ENCODE results near the gene DIDO1.
A peak's percentile ranks its signal among the peaks of the same experiment; 100 is the strongest.

DIDO1 gene

GRCh38 chr20:62911701-62912280 is 14.5 kb downstream of the DIDO1 start:
- no peak for DNase-seq

- DNase-seq = no peak
Measured at GRCh38 chr20:62910777-62911497, 15.4 kb downstream of the DIDO1 start.

DNA sequence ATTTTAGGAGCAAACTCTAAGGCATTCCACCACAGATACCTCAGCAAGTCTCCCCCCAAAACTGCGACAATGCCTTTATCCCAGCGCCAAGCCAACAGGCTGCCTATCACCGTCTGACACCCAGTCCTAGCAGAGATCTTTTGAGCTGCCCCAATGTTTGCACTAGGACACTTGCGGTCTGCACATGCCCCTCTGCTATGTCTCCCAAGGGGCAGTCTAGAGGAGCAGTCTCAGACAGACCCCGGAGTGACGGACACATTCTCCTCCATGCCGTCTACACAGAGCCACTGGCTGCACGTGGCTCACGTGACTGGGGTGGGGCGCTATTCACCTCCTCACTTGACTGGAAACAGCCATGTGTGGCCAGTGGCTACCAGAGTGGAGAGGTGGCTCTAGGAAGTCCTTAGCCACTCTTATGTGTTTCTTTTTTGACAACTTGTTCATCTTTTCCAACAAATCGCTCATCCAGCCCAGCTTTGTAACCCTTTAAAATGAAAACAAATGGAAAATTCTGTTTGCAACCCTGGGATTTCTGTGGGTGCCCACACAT is 16.0 kb downstream of the DIDO1 start:
- DNase-seq = no peak

DNA sequence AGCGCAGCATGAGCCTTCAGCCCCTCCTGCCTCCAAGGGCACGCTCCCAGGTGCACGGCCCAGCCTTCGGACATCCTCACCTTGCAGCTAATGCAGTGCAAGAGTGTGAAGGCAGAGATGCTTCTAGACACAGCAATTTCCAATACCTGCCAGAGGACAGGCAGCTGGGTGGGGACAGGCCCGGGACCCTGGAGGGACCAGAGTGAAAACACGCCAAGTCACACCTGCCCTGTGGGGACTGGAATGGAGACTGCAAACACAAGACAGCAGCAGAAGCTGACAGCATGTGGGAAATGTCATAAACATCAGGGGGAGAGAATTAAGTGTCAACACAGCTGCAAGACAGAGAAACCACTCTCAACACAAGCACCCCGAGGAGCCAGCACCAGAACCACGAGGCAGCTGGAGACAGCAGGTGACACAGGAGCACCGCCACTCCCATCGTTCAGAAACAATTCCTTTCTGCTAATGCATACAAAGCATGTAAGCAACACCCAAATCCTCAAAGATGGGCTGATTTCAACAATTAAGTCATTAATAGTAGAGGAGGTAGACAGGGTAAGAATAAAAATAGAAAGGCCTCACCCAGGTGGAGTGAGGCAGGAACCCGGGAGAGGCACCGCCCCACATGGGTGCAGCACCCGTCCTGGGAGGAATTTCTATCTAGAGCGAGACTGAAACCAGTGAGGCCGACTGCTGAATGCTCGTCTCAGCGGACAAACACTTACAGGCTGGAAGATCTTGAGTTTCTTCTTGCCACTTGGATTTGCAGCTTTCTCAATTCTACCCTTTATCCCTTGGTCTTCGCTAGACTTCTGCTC is 17.1 kb downstream of the DIDO1 start:
- peak in 1 of 51 donors; percentile 46 for DNase-seq

GRCh38 chr20:62907384-62908317 is 18.7 kb downstream of the DIDO1 start:
- DNase-seq = no peak

DNA sequence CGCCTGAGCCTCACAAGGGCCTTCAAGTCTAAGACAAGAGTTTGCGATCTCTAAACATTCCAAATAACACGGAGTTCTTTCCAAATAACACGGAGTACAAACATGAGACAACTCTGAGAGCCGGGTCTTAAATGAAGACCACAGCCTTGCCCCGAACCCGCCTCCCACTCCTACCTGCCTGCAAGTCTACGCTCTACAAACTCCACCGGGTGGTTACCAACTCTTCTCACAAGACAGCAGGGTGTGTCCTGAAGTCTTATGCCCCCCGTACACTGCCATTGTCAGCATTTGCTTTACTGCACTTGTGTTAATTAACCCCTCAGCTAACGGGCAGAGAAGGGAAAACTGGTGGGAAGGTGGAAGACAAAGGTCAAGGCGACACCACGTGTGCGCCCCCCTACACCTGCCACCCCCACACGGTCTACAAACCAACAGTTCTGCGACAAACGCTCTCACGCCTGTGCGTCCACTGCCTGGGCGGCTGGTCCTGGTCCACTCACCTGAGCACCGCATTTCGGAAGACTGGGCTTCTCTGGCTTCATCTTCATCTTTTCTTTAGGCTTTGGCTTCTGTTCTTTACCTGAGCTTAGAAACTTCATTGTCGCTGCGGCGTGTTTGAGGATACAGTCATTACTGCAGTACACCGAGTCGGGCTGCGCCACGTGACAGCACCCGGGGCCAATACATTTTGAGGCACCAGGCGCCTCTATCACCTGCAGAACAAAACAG is 19.5 kb downstream of the DIDO1 start:
- DNase-seq = no peak

DNA sequence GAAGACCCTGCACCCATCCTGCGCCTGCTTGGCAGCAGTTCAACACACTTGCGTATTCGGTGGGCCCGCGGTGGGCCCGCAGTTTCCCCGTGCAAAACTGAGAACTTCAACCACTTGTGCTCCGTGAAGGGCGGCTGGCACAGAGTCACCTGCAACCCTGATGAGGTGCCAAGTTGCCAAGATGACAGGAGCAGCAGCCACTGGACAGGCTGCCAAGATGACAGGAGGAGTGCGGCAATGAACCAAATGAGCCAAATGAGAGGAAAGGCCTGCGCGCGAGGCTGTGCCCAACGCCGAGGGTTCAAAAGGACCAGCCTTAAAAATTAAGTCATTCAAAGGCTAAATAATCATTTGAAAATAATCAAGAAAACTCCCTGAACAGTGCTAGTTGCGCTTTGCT is 20.1 kb downstream of the DIDO1 start:
- peak in 2 of 51 donors; percentile 16 to 22 for DNase-seq

DNA sequence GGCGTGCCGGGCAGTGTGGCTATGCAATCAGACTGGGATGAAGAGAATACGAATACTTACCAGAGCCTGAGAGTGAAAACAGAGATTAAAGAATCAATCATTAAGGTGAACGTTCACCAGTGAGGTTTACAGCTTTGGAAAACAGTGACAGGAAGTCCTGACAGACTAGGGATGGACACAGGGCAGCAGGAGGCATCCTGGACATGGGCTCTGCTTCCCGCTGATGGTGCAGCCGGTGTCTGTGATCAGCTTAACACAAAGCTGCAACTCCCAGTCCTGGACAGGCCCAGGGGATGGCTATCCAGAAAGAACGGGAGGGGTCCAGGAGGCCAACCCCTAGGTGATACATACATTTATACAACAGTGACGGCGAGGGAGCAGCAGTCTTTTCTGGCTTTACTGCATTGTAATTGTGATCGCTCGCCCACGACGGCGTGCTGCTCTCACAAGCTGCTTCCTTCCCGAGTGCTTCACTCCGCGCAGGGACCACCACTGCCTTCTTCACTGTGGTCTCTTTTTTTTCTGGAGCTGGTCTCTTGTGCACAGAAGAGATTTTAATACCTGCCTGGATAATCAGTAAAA is 20.7 kb downstream of the DIDO1 start:
- no peak for DNase-seq

DNA sequence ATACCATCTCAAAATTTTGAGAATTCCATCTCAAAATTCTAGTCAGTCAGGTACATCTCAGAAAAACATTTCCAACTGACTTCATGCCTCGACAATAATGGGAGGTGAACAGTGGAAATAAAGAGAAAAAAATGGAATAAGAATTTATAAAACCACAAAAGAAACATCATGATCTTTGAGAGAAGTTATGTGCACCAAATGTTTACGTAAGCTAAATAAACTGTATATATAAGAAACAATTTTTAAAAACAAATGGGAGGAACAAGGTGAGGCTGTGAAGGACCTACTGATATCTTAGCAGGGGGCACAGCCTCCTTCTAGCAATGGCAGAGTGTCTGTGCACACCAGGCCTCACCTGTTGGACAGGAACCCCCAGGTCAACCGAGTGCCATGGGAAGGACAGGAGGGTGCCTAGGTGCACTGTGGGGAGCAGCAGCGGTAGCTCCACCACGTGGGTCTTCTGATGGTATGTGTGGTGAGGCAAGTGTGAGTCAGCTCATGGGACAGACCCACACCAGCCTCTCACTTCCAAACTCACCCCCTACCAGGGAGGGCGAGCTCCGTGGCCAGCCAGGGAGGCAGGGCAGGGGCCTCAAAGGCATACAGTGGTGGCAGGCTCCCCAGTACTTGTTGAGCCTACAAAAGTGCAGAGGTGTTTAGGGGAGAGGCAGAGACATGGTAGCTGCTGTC is 23.2 kb downstream of the DIDO1 start:
- no peak for DNase-seq

- no peak for DNase-seq
Measured at GRCh38 chr20:62901891-62902290, 24.4 kb downstream of the DIDO1 start.

- no peak for DNase-seq
Measured at GRCh38 chr20:62900692-62901584, 25.4 kb downstream of the DIDO1 start.

GRCh38 chr20:62900052-62900691 is 26.1 kb downstream of the DIDO1 start:
- peak in 46 of 51 donors; percentile 8 to 82 (median 64) for DNase-seq

GRCh38 chr20:62899633-62900051 is 26.7 kb downstream of the DIDO1 start:
- peak in 4 of 51 donors; percentile 9 to 51 (median 15) for DNase-seq

GRCh38 chr20:62898970-62899632 is 27.2 kb downstream of the DIDO1 start:
- DNase-seq = no peak

DNA sequence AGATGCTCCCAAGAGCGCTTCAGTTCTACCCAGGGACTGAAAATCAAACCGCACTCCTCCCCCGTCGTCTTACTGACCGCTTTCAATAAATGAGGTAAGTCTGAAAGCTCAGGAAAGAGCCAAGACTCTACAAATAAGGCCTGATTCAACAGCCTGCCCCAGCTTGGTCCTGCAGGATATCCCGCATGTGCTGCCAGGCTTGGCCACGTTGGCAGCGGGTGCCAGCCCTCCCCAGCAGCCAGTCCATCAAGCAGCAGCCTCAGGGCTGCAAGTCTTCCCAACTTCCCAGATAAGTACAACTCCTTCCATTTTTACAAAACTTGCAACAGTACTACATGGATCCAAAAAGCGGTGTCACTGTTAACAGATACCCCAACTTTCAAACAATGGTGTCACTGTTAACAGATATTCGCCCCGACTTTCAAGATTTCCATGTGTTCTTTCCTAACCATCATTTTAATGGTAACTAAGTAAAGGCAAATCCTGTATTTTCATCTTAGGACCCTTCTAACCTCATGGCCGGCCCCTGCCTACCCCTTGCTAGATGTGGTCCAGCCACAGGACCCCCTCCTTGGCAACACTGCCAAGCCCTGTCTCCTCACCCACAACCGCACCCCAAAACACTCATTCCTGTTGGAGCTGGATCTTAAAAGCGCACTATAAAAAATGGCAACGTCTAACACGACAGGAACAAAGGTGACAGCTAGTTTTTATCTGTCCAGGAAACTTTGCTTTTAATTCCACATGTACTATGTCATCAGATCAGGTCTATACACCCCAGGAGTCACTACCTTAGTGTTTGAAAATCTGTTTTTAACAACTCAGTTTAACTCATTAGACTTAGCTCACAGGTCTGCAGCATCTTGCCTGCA is 28.0 kb downstream of the DIDO1 start:
- DNase-seq = peak in 1 of 51 donors; percentile 13

DNA sequence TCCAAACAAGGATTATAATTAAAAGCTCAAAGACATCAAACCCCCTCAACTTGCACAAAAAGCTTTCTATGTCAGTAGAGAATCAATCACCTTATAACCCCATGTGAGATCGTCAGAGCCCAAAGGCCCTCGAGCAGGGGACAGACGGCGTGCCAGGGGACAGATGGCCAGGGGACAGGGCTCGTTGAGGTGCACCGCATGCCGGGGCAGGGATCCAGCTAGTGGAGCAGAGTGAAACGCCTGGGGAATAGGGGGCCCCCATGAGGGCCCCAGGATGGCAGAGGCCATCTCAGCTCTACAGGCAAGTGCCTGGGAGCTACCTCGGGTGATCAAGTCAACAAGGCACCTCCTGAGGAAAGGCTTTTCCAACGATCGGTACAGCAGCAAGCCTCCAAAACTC is 28.6 kb downstream of the DIDO1 start:
- no peak for DNase-seq

Data from hypothalamus (tissue), 51 donors.